Measurements from ENCODE around the gene SLC11A1. TPM values are rescaled to one million over a fixed set of nuclear protein-coding genes. Genes with fewer than 3 reads are reported as not detected.

The SLC11A1 gene
- polyA plus RNA-seq, 1 donor (not counting 4 experiments of a cell fraction or from before 2014, with no cell fraction given) = 0.46 TPM

DNA sequence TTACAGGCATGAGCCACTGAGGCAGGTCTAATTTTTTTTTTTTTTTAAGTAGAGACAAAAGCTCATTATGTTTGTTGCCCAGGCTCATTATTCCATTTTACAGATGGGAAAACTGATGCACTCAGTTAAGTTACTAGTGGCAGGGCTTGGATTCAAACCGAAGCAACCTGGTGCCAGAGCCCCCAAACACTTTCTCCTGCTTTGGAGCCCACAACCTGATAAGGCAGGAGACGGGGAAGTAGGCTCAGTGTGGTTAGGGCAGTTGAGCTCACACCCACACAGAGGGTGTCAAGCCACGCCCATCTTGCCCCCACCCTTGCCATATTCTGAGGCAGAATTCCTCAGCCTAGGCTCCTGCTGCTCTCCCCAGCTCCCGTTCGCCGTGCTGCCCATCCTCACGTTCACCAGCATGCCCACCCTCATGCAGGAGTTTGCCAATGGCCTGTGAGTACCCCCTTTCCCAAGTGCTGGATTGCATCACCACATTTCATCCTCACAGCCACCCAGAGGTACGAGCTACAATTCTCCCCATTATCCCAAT, 11.7 kb downstream of the SLC11A1 start:
- H2AFZ ChIP-seq (ENCODE audit: control insufficient read depth, low read length) = no peak overlapping the region

DNA sequence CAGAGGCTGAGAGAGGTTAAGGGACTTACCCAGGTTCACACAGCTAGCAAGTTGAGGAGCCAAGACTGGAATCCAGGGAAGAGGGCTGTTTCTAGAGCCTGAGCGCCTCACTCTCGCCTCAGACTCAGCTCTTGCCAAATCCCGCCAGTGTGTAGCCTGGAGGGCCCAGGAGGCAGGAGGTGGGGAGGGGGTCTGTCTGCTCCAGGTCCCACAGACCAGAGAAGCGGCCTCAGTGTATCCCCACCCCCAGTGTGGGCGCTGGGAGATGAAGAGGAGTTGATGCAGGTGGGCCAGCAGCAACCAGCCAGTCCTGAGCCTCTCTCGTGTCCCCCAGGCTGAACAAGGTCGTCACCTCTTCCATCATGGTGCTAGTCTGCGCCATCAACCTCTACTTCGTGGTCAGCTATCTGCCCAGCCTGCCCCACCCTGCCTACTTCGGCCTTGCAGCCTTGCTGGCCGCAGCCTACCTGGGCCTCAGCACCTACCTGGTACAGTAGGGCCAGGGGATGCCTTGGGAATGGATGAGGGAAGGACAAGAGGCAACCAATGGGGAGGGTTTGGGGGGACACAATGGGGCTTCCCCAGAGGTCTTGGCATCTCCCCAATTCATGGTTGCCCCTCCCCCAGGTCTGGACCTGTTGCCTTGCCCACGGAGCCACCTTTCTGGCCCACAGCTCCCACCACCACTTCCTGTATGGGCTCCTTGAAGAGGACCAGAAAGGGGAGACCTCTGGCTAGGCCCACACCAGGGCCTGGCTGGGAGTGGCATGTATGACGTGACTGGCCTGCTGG, 12.4 kb downstream of the SLC11A1 start:
- Histone ChIP-seq H3K9me1 (ENCODE audit: control insufficient read depth, extremely low read depth, insufficient read depth, low read length) (no peaks in the 10 kb centered on the region), H3K4me1 (ENCODE audit: control insufficient read depth, extremely low read depth, insufficient read depth, low read length) (peaks cover 19% of the 10 kb centered on the region), H3K27ac (ENCODE audit: control insufficient read depth, insufficient read depth, low read length) (no peak overlapping the region), H2AFZ (ENCODE audit: control insufficient read depth, low read length) (no peak overlapping the region), H3K4me2 (ENCODE audit: control insufficient read depth, extremely low read depth, insufficient read depth, low read depth, low read length) (no peak overlapping the region), H3K9me3 (ENCODE audit: control insufficient read depth, low read depth, low read length) (no peaks in the 10 kb centered on the region), H3K9ac (ENCODE audit: control insufficient read depth, extremely low read depth, insufficient read depth, low read length) (no peak overlapping the region), H4K20me1 (ENCODE audit: control insufficient read depth, extremely low read depth, insufficient read depth, low read length) (no peaks in the 10 kb centered on the region), H3K27me3 (ENCODE audit: control insufficient read depth, extremely low read depth, insufficient read depth, low read length) (no peaks in the 10 kb centered on the region), H3K4me3 (ENCODE audit: control insufficient read depth in 2 of 3, extremely low read depth in 1 of 3, insufficient read depth in 2 of 3, low read depth in 1 of 3, low read length in 3 of 3) (no peak overlapping the region), H3K79me2 (ENCODE audit: control insufficient read depth, insufficient read depth, low read length) (peaks cover 4% of the 10 kb centered on the region), H3K36me3 (ENCODE audit: control insufficient read depth in 2 of 2, extremely low read depth in 1 of 2, insufficient read depth in 2 of 2, low read length in 2 of 2) (no peaks in the 10 kb centered on the region)
- TF ChIP-seq CTCF (optimal IDR thresholded peaks at IDR 0.05 in 1 of 3, IDR thresholded peaks at IDR 0.05 in 1 of 3, conservative IDR thresholded peaks at IDR 0.05 in 1 of 3; ENCODE audit: extremely low read depth in 1 of 3, insufficient read depth in 2 of 3, low read length in 3 of 3) (no peak), EZH2 (IDR thresholded peaks at IDR 0.05; ENCODE audit: low read length) (no peak)
- dilution Hi-C loops (cut with MboI; ENCODE audit: extremely low pct_ligation_motif_present, low sequenced_read_pairs) = no loop called here
- no peak for FAIRE-seq
- DNase-seq (ENCODE audit: low read depth, low spot score) = no peak

More for the DNA sequence above, 11.7 kb downstream of the SLC11A1 start:
- dilution Hi-C loops (cut with MboI; ENCODE audit: extremely low pct_ligation_motif_present, low sequenced_read_pairs) = no loop called here
- Histone ChIP-seq H3K4me1 (ENCODE audit: control insufficient read depth, extremely low read depth, insufficient read depth, low read length) (peaks cover 19% of the 10 kb centered on the region), H3K9me1 (ENCODE audit: control insufficient read depth, extremely low read depth, insufficient read depth, low read length) (no peaks in the 10 kb centered on the region), H3K79me2 (ENCODE audit: control insufficient read depth, insufficient read depth, low read length) (peaks cover 2% of the 10 kb centered on the region), H3K36me3 (ENCODE audit: control insufficient read depth in 2 of 2, extremely low read depth in 1 of 2, insufficient read depth in 2 of 2, low read length in 2 of 2) (no peaks in the 10 kb centered on the region), H3K27ac (ENCODE audit: control insufficient read depth, insufficient read depth, low read length) (no peak overlapping the region), H3K9ac (ENCODE audit: control insufficient read depth, extremely low read depth, insufficient read depth, low read length) (no peak overlapping the region), H3K4me3 (ENCODE audit: control insufficient read depth in 2 of 3, extremely low read depth in 1 of 3, insufficient read depth in 2 of 3, low read depth in 1 of 3, low read length in 3 of 3) (no peak overlapping the region), H3K27me3 (ENCODE audit: control insufficient read depth, extremely low read depth, insufficient read depth, low read length) (no peaks in the 10 kb centered on the region), H3K9me3 (ENCODE audit: control insufficient read depth, low read depth, low read length) (no peaks in the 10 kb centered on the region), H4K20me1 (ENCODE audit: control insufficient read depth, extremely low read depth, insufficient read depth, low read length) (no peaks in the 10 kb centered on the region), H3K4me2 (ENCODE audit: control insufficient read depth, extremely low read depth, insufficient read depth, low read depth, low read length) (no peak overlapping the region)
- TF ChIP-seq CTCF (optimal IDR thresholded peaks at IDR 0.05 in 1 of 3, IDR thresholded peaks at IDR 0.05 in 1 of 3, conservative IDR thresholded peaks at IDR 0.05 in 1 of 3; ENCODE audit: extremely low read depth in 1 of 3, insufficient read depth in 2 of 3, low read length in 3 of 3) (no peak), EZH2 (IDR thresholded peaks at IDR 0.05; ENCODE audit: low read length) (no peak)
- no peak for DNase-seq (ENCODE audit: low read depth, low spot score)
- FAIRE-seq = no peak

Measured in keratinocyte (primary cell).